HG02981 (cell line): ENCODE measurements around the gene SCO2.
"Not testable (repeated sequence)": the region's sequence is repeated elsewhere in the genome, so short reads cannot be mapped to it uniquely, and the experiment has no call there.

ENCODE experiments used
- ATAC-seq: cut with Tn5 transposase; IDR thresholded peaks from one replicate; pipeline ENCODE4 v1.9.1; 2021; ENCODE audit warnings: mild to moderate bottlenecking, moderate library complexity; ENCODE audit not compliant: unreplicated experiment

Gene SCO2

GRCh38 chr22:50551160-50551752 lies 25.9 kb upstream of the SCO2 start:
- no peak for ATAC-seq

GRCh38 chr22:50550395-50550794 lies 25.0 kb upstream of the SCO2 start:
- ATAC-seq = no peak

- no peak for ATAC-seq
Observed at GRCh38 chr22:50548921-50549790, 23.8 kb upstream of the SCO2 start.

GRCh38 chr22:50548040-50548920 lies 22.9 kb upstream of the SCO2 start:
- no peak for ATAC-seq

- no peak for ATAC-seq
Observed at GRCh38 chr22:50547263-50547985, 22.0 kb upstream of the SCO2 start.

- ATAC-seq = no peak
Observed at GRCh38 chr22:50546326-50547262, 21.2 kb upstream of the SCO2 start.

- no peak for ATAC-seq
Observed at GRCh38 chr22:50545522-50546325, 20.3 kb upstream of the SCO2 start, which contains the start of gene KLHDC7B. Gene KLHDC7B (plus strand): TSS chr22:50545899. CDS start chr22:50546244, 345 bp downstream.

- no peak for ATAC-seq
Observed at GRCh38 chr22:50544746-50545253, 19.4 kb upstream of the SCO2 start.

GRCh38 chr22:50544078-50544745 lies 18.8 kb upstream of the SCO2 start:
- ATAC-seq = no peak

- ATAC-seq = no peak
Observed at GRCh38 chr22:50542416-50542927, 17.1 kb upstream of the SCO2 start.

- not testable (repeated sequence) for ATAC-seq
Observed at GRCh38 chr22:50541667-50542026, 16.2 kb upstream of the SCO2 start.

GRCh38 chr22:50540381-50540780 lies 15.0 kb upstream of the SCO2 start:
- no peak for ATAC-seq

- no peak for ATAC-seq
Observed at GRCh38 chr22:50537765-50538164, 12.4 kb upstream of the SCO2 start.

GRCh38 chr22:50536226-50536625 lies 10.8 kb upstream of the SCO2 start:
- ATAC-seq = no peak

- ATAC-seq = no peak
Observed at GRCh38 chr22:50535113-50535512, 9.7 kb upstream of the SCO2 start.

GRCh38 chr22:50533856-50534711 lies 8.7 kb upstream of the SCO2 start:
- not testable (repeated sequence) for ATAC-seq
